ENCODE data around the gene SELENOH.

The SELENOH gene

DNA sequence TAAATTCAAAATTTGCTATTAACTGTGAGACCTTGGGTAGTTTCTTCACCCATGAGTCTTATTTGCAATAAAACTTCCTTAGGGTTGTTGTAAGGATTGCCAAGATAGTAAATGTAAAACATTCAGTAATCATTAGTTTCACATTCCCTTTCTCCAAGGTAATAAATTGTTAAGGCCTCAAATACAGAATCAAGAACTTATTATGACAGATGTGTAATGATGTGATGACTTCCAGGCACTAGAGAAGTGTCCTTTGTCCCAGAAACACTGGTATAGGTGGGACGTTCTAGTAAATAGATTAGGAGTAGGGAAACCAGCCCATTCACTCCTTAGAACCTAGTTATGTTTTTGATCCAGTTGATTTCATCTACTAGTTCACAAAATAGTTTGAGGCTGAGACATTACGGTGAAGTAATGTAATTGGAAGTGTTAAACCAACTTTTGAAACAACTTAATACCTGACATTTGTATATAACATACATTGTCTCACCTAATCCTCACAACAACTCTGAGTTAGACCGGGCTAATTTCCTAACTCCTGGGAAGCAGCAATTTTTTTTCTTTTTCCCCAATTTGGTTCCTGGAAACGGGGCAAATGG lies 45.8 kb downstream of the SELENOH start:
- TF ChIP-seq POLR2AphosphoS5 (IDR thresholded peaks at IDR 0.05; ENCODE audit: low read depth, low read length): no peak
- TF ChIP-seq, protein P1, sequence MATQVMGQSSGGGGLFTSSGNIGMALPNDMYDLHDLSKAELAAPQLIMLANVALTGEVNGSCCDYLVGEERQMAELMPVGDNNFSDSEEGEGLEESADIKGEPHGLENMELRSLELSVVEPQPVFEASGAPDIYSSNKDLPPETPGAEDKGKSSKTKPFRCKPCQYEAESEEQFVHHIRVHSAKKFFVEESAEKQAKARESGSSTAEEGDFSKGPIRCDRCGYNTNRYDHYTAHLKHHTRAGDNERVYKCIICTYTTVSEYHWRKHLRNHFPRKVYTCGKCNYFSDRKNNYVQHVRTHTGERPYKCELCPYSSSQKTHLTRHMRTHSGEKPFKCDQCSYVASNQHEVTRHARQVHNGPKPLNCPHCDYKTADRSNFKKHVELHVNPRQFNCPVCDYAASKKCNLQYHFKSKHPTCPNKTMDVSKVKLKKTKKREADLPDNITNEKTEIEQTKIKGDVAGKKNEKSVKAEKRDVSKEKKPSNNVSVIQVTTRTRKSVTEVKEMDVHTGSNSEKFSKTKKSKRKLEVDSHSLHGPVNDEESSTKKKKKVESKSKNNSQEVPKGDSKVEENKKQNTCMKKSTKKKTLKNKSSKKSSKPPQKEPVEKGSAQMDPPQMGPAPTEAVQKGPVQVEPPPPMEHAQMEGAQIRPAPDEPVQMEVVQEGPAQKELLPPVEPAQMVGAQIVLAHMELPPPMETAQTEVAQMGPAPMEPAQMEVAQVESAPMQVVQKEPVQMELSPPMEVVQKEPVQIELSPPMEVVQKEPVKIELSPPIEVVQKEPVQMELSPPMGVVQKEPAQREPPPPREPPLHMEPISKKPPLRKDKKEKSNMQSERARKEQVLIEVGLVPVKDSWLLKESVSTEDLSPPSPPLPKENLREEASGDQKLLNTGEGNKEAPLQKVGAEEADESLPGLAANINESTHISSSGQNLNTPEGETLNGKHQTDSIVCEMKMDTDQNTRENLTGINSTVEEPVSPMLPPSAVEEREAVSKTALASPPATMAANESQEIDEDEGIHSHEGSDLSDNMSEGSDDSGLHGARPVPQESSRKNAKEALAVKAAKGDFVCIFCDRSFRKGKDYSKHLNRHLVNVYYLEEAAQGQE (IDR thresholded peaks at IDR 0.05; ENCODE audit: insufficient read depth in 1 of 2, low read depth in 2 of 2, low read length in 2 of 2): no peak
- no peak for TF ChIP-seq TAF1 (IDR thresholded peaks at IDR 0.05; ENCODE audit: borderline replicate concordance, insufficient read depth, low read length)
- no peak for TF ChIP-seq FOXP2 (optimal IDR thresholded peaks at IDR 0.05; ENCODE audit: borderline replicate concordance, extremely low read depth, extremely low read length, insufficient read depth)
- TF ChIP-seq SIN3A (IDR thresholded peaks at IDR 0.05; ENCODE audit: borderline replicate concordance, insufficient read depth, low read length): no peak

DNA sequence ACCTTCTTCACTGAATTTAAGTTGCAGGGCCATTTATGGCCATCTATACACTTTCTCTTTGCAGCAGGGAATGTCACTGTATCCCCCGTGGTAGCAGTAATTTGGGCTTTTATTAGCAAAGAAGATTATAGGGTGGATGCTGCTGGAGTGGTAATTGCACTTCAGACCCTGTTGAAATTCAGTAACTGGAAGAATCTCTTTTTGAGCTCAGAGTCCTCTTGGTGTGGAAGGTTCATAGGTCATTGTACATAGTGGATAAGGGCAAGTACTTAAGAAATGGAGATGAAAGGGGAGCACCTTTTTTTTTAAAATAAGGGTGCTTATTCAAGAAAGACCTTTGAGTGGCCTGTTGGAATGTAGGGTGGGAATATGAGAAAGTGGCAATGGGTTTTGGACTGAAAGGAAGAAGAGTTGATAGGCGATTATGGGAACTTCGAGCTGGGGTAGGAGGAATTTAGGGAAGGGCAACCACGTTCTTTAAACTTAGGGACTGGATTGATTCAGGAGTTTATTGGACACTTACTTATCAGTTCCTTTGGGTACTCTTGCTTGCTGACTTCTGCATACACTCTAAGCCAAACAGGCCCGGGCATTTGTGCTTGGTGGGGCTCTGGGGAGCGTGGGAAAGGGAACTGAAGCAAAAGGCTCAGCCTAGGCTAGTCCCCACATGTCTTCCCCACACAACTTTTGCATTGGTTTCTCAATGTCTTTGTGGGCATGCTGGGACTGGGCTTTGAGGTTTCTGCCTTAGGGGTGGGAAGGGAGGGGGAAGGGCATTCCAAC lies 46.8 kb downstream of the SELENOH start:
- TF ChIP-seq, protein P1 (IDR thresholded peaks at IDR 0.05; ENCODE audit: insufficient read depth in 1 of 2, low read depth in 2 of 2, low read length in 2 of 2): no peak
- no peak for TF ChIP-seq TAF1 (IDR thresholded peaks at IDR 0.05; ENCODE audit: borderline replicate concordance, insufficient read depth, low read length)
- no peak for TF ChIP-seq FOXP2 (optimal IDR thresholded peaks at IDR 0.05; ENCODE audit: borderline replicate concordance, extremely low read depth, extremely low read length, insufficient read depth)
- TF ChIP-seq POLR2AphosphoS5 (IDR thresholded peaks at IDR 0.05; ENCODE audit: low read depth, low read length): no peak
- TF ChIP-seq SIN3A (IDR thresholded peaks at IDR 0.05; ENCODE audit: borderline replicate concordance, insufficient read depth, low read length): no peak

DNA sequence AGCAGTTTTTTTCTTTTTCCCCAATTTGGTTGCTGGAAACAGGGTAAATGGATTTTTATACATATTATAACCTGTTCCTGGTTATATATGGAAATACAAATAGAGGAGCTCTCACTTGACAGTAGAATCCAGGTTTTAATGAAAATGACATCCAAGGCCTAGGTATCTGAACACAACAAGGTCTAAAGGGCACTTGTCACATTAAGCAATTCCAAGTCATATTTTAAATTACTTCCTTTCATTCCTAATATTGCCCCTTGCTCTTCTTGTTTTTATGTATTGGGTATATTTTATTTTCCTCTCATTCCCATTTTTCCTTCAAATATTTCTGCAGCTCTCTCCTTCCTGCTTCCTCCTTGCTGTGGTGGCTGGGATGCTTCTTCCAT lies 47.4 kb downstream of the SELENOH start:
- TF ChIP-seq FOXP2 (optimal IDR thresholded peaks at IDR 0.05; ENCODE audit: borderline replicate concordance, extremely low read depth, extremely low read length, insufficient read depth): no peak
- TF ChIP-seq POLR2AphosphoS5 (IDR thresholded peaks at IDR 0.05; ENCODE audit: low read depth, low read length): no peak
- TF ChIP-seq SIN3A (IDR thresholded peaks at IDR 0.05; ENCODE audit: borderline replicate concordance, insufficient read depth, low read length): no peak
- TF ChIP-seq, protein P1 (IDR thresholded peaks at IDR 0.05; ENCODE audit: insufficient read depth in 1 of 2, low read depth in 2 of 2, low read length in 2 of 2): no peak
- no peak for TF ChIP-seq TAF1 (IDR thresholded peaks at IDR 0.05; ENCODE audit: borderline replicate concordance, insufficient read depth, low read length)

DNA sequence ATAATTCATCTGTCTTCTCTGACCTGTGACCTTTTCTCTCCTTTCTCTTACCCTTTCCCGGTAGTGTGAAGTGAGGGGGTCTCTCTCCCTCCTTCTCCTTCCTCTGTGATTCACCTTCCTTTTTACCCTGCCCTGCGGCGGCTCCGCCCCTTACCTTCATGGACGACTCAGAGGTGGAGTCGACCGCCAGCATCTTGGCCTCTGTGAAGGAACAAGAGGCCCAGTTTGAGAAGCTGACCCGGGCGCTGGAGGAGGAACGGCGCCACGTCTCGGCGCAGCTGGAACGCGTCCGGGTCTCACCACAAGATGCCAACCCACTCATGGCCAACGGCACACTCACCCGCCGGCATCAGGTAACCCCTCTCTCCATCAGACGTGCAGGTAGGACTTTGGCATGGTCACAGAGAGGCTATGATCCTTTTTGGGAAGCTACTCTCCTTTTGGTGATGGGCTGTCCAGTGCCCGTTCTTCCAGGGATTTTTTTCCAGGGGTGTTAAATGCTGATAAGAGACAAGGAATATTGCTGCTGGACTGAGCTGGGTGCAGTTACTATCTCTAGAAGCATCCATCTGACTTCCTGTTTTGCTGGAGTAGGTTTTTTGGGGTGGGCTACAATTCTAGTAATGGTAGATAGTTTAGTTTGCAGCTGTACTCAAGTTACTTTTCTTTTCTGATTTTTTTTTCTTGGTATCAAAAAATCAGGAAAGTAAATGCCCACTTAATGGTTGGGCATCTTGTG lies 50.2 kb downstream of the SELENOH start:
- TF ChIP-seq, protein P1 (IDR thresholded peaks at IDR 0.05; ENCODE audit: insufficient read depth in 1 of 2, low read depth in 2 of 2, low read length in 2 of 2): no peak
- no peak for TF ChIP-seq TAF1 (IDR thresholded peaks at IDR 0.05; ENCODE audit: borderline replicate concordance, insufficient read depth, low read length)
- no peak for TF ChIP-seq FOXP2 (optimal IDR thresholded peaks at IDR 0.05; ENCODE audit: borderline replicate concordance, extremely low read depth, extremely low read length, insufficient read depth)
- TF ChIP-seq POLR2AphosphoS5 (IDR thresholded peaks at IDR 0.05; ENCODE audit: low read depth, low read length): no peak
- TF ChIP-seq SIN3A (IDR thresholded peaks at IDR 0.05; ENCODE audit: borderline replicate concordance, insufficient read depth, low read length): no peak

All from PFSK-1 (cell line).